ENCODE measurements around the gene LRCH1.

The LRCH1 gene

DNA sequence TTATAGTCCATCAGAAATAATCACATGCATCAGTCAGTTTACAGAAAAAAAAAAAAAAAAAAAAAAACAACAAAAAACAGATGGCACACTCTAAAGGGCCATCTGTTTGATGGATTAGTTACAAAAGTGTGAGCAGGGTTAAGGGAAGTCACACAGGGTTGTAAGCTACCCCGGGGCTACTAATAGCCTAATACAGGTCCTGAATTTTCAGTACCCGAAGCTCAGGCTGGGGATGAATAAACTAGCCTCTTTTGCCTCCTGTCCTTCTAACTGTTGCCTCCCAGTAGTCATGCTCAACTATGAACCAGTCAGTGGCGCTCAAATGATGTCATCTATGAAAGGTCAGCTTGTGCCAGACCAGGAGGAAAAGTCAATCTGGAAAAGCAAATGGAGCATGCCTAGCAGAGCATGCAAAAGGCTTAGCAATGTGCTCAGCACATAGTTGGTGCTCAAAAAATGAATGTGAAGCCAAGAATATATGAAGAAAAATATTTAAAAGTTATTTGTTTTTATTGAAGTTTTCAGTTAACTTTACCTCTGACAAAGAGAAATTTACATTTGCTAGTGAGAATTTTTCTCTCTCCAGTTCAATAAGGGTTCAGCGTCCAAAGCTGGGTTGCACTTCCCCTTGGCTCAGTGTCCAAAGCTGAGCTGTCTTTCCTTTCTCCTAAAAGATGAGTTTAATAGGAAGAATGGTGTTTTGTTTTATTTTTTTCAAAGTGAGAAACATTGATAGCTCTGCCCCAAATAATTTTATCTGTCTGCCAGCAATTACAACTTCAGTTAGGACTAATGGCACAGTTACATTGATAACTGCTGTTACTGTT is 30.8 kb upstream of the LRCH1 start:
- TF ChIP-seq, protein P1, sequence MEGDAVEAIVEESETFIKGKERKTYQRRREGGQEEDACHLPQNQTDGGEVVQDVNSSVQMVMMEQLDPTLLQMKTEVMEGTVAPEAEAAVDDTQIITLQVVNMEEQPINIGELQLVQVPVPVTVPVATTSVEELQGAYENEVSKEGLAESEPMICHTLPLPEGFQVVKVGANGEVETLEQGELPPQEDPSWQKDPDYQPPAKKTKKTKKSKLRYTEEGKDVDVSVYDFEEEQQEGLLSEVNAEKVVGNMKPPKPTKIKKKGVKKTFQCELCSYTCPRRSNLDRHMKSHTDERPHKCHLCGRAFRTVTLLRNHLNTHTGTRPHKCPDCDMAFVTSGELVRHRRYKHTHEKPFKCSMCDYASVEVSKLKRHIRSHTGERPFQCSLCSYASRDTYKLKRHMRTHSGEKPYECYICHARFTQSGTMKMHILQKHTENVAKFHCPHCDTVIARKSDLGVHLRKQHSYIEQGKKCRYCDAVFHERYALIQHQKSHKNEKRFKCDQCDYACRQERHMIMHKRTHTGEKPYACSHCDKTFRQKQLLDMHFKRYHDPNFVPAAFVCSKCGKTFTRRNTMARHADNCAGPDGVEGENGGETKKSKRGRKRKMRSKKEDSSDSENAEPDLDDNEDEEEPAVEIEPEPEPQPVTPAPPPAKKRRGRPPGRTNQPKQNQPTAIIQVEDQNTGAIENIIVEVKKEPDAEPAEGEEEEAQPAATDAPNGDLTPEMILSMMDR (IDR thresholded peaks at IDR 0.05; ENCODE audit: insufficient read depth, low read length) = no peak
- TF ChIP-seq, protein P2, sequence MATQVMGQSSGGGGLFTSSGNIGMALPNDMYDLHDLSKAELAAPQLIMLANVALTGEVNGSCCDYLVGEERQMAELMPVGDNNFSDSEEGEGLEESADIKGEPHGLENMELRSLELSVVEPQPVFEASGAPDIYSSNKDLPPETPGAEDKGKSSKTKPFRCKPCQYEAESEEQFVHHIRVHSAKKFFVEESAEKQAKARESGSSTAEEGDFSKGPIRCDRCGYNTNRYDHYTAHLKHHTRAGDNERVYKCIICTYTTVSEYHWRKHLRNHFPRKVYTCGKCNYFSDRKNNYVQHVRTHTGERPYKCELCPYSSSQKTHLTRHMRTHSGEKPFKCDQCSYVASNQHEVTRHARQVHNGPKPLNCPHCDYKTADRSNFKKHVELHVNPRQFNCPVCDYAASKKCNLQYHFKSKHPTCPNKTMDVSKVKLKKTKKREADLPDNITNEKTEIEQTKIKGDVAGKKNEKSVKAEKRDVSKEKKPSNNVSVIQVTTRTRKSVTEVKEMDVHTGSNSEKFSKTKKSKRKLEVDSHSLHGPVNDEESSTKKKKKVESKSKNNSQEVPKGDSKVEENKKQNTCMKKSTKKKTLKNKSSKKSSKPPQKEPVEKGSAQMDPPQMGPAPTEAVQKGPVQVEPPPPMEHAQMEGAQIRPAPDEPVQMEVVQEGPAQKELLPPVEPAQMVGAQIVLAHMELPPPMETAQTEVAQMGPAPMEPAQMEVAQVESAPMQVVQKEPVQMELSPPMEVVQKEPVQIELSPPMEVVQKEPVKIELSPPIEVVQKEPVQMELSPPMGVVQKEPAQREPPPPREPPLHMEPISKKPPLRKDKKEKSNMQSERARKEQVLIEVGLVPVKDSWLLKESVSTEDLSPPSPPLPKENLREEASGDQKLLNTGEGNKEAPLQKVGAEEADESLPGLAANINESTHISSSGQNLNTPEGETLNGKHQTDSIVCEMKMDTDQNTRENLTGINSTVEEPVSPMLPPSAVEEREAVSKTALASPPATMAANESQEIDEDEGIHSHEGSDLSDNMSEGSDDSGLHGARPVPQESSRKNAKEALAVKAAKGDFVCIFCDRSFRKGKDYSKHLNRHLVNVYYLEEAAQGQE (IDR thresholded peaks at IDR 0.05; ENCODE audit: insufficient replicate concordance, low read depth) = no peak
- no peak for TF ChIP-seq POLR2AphosphoS5 (IDR thresholded peaks at IDR 0.05; ENCODE audit: low read depth)
- TF ChIP-seq SPI1 (IDR thresholded peaks at IDR 0.05; ENCODE audit: borderline replicate concordance, low read depth) = no peak
- no peak for TF ChIP-seq GABPA (IDR thresholded peaks at IDR 0.05; ENCODE audit: low read depth)
- no peak overlapping the region for H3K4me3 ChIP-seq (replicated peaks; ENCODE audit: insufficient read depth, low read length)
- no peak overlapping the region for H3K27ac ChIP-seq (replicated peaks)
- H3K27me3 ChIP-seq (ENCODE audit: insufficient read depth, poor library complexity, severe bottlenecking) = no peaks in the 10 kb centered on the region
- DNase-seq (ENCODE audit: low read depth in 1 of 2, low spot score in 1 of 2) = no peak

DNA sequence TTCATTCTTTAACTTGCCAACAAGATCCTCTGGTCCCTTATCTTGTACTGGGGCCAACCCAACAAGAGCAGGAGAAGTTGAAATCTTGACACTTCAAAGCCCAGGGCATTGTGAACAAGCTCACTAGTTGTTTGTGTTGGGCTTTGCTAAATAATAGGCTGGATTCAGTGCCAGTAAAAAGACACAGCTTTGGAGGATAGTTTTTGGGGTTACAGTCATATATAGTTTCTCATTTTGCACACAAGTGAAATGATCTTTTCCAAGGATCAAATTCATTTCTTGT is 30.3 kb upstream of the LRCH1 start:
- DNase-seq (ENCODE audit: low read depth in 1 of 2, low spot score in 1 of 2) = no peak
- Histone ChIP-seq H3K4me3 (replicated peaks; ENCODE audit: insufficient read depth, low read length) (no peak overlapping the region), H3K27ac (replicated peaks) (no peak overlapping the region), H3K27me3 (ENCODE audit: insufficient read depth, poor library complexity, severe bottlenecking) (no peaks in the 10 kb centered on the region)
- TF ChIP-seq GABPA (IDR thresholded peaks at IDR 0.05; ENCODE audit: low read depth) (no peak), SPI1 (IDR thresholded peaks at IDR 0.05; ENCODE audit: borderline replicate concordance, low read depth) (no peak), POLR2AphosphoS5 (IDR thresholded peaks at IDR 0.05; ENCODE audit: low read depth) (no peak)
- TF ChIP-seq, protein P1 (IDR thresholded peaks at IDR 0.05; ENCODE audit: insufficient read depth, low read length) = no peak
- TF ChIP-seq, protein P2 (IDR thresholded peaks at IDR 0.05; ENCODE audit: insufficient replicate concordance, low read depth) = no peak

DNA sequence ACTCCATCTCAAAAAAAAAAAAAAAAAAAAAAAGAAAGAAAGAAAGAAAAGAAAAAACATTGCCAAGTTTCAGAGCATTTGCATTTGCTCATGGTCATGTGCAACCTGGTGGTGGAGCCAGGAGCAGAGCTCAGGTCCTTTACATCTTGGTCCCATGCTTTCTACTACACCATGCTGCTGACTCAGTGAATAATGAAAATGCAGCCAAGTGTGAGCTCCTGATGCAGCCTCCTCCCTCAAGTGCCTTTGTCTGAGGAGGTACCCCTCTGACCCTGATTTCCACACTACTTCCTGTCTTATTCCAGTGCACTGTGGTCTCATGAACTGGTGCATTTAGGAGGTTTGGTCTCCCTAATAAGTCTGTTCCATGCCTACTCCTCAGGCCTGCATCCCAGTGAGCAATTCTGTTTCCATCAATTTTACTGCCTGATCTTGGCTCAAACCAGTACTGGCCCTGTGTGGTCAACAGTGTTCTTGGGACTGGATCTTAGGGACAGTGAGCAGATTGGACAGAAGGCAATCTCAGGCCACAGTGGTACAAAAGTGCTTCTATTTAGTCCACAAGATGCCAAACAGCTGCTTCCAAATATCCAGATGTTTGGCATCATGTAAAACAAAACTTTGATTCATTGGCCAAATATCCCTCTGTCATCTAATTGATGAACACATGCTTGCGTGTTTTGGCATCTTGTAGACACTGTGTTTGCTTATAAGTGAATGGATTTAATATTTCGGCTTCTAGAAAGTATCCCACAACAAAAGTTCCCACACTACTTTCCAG is 28.8 kb upstream of the LRCH1 start:
- no peak for DNase-seq (ENCODE audit: low read depth in 1 of 2, low spot score in 1 of 2)
- TF ChIP-seq, protein P2 (IDR thresholded peaks at IDR 0.05; ENCODE audit: insufficient replicate concordance, low read depth) = no peak
- TF ChIP-seq POLR2AphosphoS5 (IDR thresholded peaks at IDR 0.05; ENCODE audit: low read depth) = no peak
- TF ChIP-seq GABPA (IDR thresholded peaks at IDR 0.05; ENCODE audit: low read depth) = no peak
- TF ChIP-seq, protein P1 (IDR thresholded peaks at IDR 0.05; ENCODE audit: insufficient read depth, low read length) = no peak
- TF ChIP-seq SPI1 (IDR thresholded peaks at IDR 0.05; ENCODE audit: borderline replicate concordance, low read depth) = no peak
- Histone ChIP-seq H3K4me3 (replicated peaks; ENCODE audit: insufficient read depth, low read length) (no peak overlapping the region), H3K27ac (replicated peaks) (no peak overlapping the region), H3K27me3 (ENCODE audit: insufficient read depth, poor library complexity, severe bottlenecking) (no peaks in the 10 kb centered on the region)

Data from HL-60 (cell line).